ENCODE measurements around the gene MUC21.

The MUC21 gene

GRCh38 chr6:30944051-30944450 lies 39.5 kb upstream of the MUC21 start:
- no peak overlapping the region for H3K4me3 ChIP-seq (ENCODE audit: low read length)
- no peak for TF ChIP-seq CTCF (conservative IDR thresholded peaks at IDR 0.05; ENCODE audit: low read depth, low read length)
- DNase-seq (ENCODE audit: low read depth) = no peak

- no peak for TF ChIP-seq CTCF (conservative IDR thresholded peaks at IDR 0.05; ENCODE audit: low read depth, low read length)
- H3K4me3 ChIP-seq (ENCODE audit: low read length) = no peak overlapping the region
- no peak for DNase-seq (ENCODE audit: low read depth)
Observed at GRCh38 chr6:30945281-30945680, 38.2 kb upstream of the MUC21 start.

GRCh38 chr6:30947231-30947630 lies 36.3 kb upstream of the MUC21 start:
- no peak overlapping the region for H3K4me3 ChIP-seq (ENCODE audit: low read length)
- DNase-seq (ENCODE audit: low read depth) = no peak
- no peak for TF ChIP-seq CTCF (conservative IDR thresholded peaks at IDR 0.05; ENCODE audit: low read depth, low read length)

- TF ChIP-seq CTCF (conservative IDR thresholded peaks at IDR 0.05; ENCODE audit: low read depth, low read length) = no peak
- H3K4me3 ChIP-seq (ENCODE audit: low read length) = no peak overlapping the region
- DNase-seq (ENCODE audit: low read depth) = no peak
Observed at GRCh38 chr6:30948811-30949210, 34.7 kb upstream of the MUC21 start.

GRCh38 chr6:30951907-30952469 lies 31.5 kb upstream of the MUC21 start:
- no peak overlapping the region for H3K4me3 ChIP-seq (ENCODE audit: low read length)
- DNase-seq (ENCODE audit: low read depth) = no peak
- TF ChIP-seq CTCF (conservative IDR thresholded peaks at IDR 0.05; ENCODE audit: low read depth, low read length) = no peak

- no peak for DNase-seq (ENCODE audit: low read depth)
- TF ChIP-seq CTCF (conservative IDR thresholded peaks at IDR 0.05; ENCODE audit: low read depth, low read length) = no peak
- H3K4me3 ChIP-seq (ENCODE audit: low read length) = peak overlapping the region; percentile 43
Observed at GRCh38 chr6:30954631-30955366, 28.7 kb upstream of the MUC21 start.

All from retinal pigment epithelial cell (primary cell).